ENCODE measurements around the gene FBXO31. TPM values are rescaled to one million over a fixed set of nuclear protein-coding genes. Genes with fewer than 3 reads are reported as not detected.

The FBXO31 gene
- total and polyA plus RNA-seq, 2 of the 13 experiments (the other 11 are each of a cell fraction or from before 2014, with no cell fraction given), result 92.4 to 101 TPM

- no peak for TF ChIP-seq ZNF513 (CRISPR knock-in tag; conservative IDR thresholded peaks at IDR 0.05)
- TF ChIP-seq ZFYVE20 (CRISPR knock-in tag; IDR thresholded peaks at IDR 0.05; ENCODE audit: borderline replicate concordance, low read depth), result no peak
- no peak for TF ChIP-seq BRCA1 (CRISPR knock-in tag; IDR thresholded peaks at IDR 0.05)
- peak; percentile 19 for TF ChIP-seq AGO2 (optimal IDR thresholded peaks at IDR 0.05; ENCODE audit: low read depth, low read length)
- TF ChIP-seq NCOA2 (CRISPR knock-in tag; IDR thresholded peaks at IDR 0.05), result peak; percentile 6; the same call in 1 of the 2 replicates
- no peak for TF ChIP-seq ZFP62 (CRISPR knock-in tag; IDR thresholded peaks at IDR 0.05)
- no peak for TF ChIP-seq DNMT1 (CRISPR knock-in tag; IDR thresholded peaks at IDR 0.05)
- TF ChIP-seq ZBTB40 (IDR thresholded peaks at IDR 0.05), result no peak
- TF ChIP-seq ZBTB40 (CRISPR knock-in tag; IDR thresholded peaks at IDR 0.05), result 0 out of 2 replicates have a peak, but pooled peaks have one; percentile 43
- TF ChIP-seq RARA (CRISPR knock-in tag; IDR thresholded peaks at IDR 0.05), result 0 out of 2 replicates have a peak, but pooled peaks have one; percentile 25
- 0 out of 2 replicates have a peak, but pooled peaks have one; percentile 13 for TF ChIP-seq KDM2A (CRISPR knock-in tag; IDR thresholded peaks at IDR 0.05; ENCODE audit: borderline replicate concordance, low read depth)
These were observed 3.2 kb downstream of the FBXO31 start (continued) for GRCh38 chr16:87380403-87380802.

Data from HepG2 (cell line).